ENCODE results near the gene RNMT. TPM values are rescaled to one million over a fixed set of nuclear protein-coding genes. Genes with fewer than 3 reads are reported as not detected.
A peak's percentile ranks its signal among the peaks of the same experiment; 100 is the strongest.
"Not testable (repeated sequence)": the region's sequence is repeated elsewhere in the genome, so short reads cannot be mapped to it uniquely, and the experiment has no call there.

Gene RNMT
- total RNA-seq, 2 experiments from 2014 or later = 43.7 to 45.3 TPM

DNA sequence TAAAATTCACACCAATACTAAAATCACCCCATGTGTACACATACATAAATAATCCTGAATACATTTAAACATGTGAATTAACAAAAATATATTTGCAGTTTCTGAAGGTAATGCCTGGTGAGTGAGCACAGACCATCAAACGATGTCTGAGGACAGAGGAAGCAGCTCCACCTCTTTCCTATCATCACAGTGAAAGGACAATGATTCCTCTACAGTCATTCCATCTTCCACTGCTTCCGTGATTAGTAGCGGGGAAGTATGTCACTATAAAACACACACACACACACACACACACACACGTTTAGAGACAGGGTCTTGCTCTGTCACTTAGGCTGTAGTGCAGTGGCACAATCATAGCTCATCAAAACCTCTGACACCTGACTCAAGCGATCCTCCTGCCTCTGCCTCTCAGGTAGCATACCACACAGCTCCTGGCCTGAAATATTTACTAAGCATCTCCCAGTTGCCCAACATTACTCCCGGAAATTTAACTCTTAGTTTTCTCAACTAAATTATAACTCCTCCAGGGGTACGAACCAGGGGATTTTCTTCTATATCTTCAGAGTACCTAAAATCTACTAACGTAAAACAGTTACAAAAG, 12.9 kb upstream of the RNMT start:
- H3K4me3 Mint-ChIP-seq = no peak overlapping the region
- H3K9me3 Mint-ChIP-seq = peaks cover 21% of the 10 kb centered on the region
- DNase-seq = no peak
- H3K27ac Mint-ChIP-seq = no peak overlapping the region
- peaks cover 35% of the 10 kb centered on the region for H3K36me3 Mint-ChIP-seq (ENCODE audit: low read depth)
- ChIA-PET POLR2A (no interaction called here), CTCF (no interaction called here)
- no peaks in the 10 kb centered on the region for H3K27me3 Mint-ChIP-seq
- H3K4me1 Mint-ChIP-seq = no peaks in the 10 kb centered on the region

DNA sequence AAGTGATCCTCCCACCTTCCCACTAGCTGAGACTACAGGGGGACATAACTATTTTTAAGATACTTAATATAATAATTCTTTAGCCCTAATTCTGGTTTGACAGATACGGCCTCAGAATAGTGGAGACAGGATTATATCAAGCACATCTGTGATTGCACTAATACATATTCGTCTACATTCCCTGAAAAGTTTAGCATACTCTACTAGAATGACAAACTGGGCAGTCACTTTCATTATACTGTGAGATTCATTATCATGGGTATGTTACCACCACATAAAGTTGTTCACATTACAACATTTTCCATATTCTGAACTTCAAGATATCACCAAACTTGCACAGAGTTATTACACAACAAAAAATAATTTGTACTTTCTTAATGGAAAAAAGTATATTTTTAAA, 11.1 kb upstream of the RNMT start:
- H3K27ac Mint-ChIP-seq = no peak overlapping the region
- no peak overlapping the region for H3K4me3 Mint-ChIP-seq
- no peaks in the 10 kb centered on the region for H3K27me3 Mint-ChIP-seq
- H3K36me3 Mint-ChIP-seq (ENCODE audit: low read depth) = peaks cover 33% of the 10 kb centered on the region
- ChIA-PET POLR2A (interaction anchor here (0.7 kb wide), 1 partner anchor 11 kb away, joined by 3 read pairs; the partner anchor contains the start of genes FAM210A and RNMT), CTCF (no interaction called here)
- H3K4me1 Mint-ChIP-seq = peaks cover 2% of the 10 kb centered on the region
- no peak for DNase-seq
- peaks cover 16% of the 10 kb centered on the region for H3K9me3 Mint-ChIP-seq

DNA sequence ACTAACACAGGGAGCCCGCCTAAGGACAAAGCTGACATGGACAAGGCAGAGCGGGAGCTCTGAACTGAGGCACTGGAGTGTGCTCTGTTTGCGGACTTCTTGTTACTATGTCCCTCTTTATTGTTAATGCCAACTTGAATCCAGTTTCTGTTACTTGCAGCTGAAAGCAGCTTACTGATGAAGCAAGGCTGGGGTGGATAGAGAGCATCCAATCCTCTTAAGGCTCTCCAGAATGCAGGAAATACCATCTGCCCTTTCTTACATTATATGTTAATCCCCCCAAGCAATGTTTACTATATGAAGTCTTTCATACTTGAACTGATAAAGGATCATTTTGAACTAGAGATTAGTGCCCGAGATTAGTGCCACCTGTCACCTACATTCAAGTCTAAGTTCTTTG, 9.6 kb upstream of the RNMT start:
- H3K9me3 Mint-ChIP-seq = peaks cover 9% of the 10 kb centered on the region
- H3K27me3 Mint-ChIP-seq = no peaks in the 10 kb centered on the region
- H3K4me1 Mint-ChIP-seq = peaks cover 6% of the 10 kb centered on the region
- peaks cover 31% of the 10 kb centered on the region for H3K36me3 Mint-ChIP-seq (ENCODE audit: low read depth)
- no peak for DNase-seq
- H3K4me3 Mint-ChIP-seq = no peak overlapping the region
- ChIA-PET POLR2A (no interaction called here), CTCF (no interaction called here)
- no peak overlapping the region for H3K27ac Mint-ChIP-seq

DNA sequence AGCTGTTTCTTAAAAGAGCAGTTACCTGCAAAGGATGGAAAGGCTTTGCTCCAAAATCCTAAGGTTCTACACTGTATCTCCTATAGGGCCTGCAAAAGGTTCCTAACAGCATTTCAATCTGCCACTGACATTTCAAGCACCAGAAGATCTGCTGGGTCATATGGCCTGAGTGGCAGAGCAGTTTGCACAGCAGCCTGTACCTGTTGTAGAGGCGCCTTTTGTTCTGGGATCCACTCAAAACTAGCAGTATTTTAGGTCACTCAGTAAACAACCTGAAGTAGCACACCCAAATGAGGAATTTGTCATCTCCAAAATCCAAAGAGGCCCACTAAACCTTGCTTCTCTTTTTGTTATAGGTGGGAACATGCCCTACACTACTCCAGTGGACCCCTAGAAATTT, 6.3 kb upstream of the RNMT start:
- Mint-ChIP-seq H3K27ac (no peak overlapping the region), H3K36me3 (ENCODE audit: low read depth) (peaks cover 44% of the 10 kb centered on the region), H3K4me3 (no peak overlapping the region), H3K27me3 (no peaks in the 10 kb centered on the region), H3K4me1 (peaks cover 25% of the 10 kb centered on the region), H3K9me3 (peaks cover 9% of the 10 kb centered on the region)
- ChIA-PET CTCF (no interaction called here), POLR2A (no interaction called here)
- no peak for DNase-seq

DNA sequence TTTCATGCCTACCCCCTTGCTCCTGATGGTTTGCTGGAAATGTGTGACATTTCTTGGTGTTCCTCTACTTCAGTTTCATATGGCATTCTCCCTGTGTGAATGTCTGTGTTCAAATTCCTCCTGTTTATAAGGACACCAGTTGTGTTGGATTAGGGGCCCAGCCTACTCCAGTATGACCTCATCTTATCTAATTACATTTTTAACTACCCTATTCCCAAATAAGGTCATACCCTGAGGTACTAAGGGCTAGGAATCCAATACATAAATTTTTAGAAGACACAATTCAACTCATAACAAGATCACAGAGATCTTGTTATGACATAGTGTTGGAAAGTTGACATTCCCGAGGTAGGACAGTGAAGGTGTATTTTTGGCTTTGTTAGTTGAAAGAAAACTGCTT, 5.6 kb upstream of the RNMT start:
- Mint-ChIP-seq H3K4me1 (peaks cover 32% of the 10 kb centered on the region), H3K4me3 (no peak overlapping the region), H3K27me3 (no peaks in the 10 kb centered on the region), H3K36me3 (ENCODE audit: low read depth) (peaks cover 49% of the 10 kb centered on the region), H3K9me3 (peaks cover 9% of the 10 kb centered on the region), H3K27ac (no peak overlapping the region)
- POLR2A ChIA-PET = no interaction called here
- CTCF ChIA-PET = no interaction called here
- no peak for DNase-seq

DNA sequence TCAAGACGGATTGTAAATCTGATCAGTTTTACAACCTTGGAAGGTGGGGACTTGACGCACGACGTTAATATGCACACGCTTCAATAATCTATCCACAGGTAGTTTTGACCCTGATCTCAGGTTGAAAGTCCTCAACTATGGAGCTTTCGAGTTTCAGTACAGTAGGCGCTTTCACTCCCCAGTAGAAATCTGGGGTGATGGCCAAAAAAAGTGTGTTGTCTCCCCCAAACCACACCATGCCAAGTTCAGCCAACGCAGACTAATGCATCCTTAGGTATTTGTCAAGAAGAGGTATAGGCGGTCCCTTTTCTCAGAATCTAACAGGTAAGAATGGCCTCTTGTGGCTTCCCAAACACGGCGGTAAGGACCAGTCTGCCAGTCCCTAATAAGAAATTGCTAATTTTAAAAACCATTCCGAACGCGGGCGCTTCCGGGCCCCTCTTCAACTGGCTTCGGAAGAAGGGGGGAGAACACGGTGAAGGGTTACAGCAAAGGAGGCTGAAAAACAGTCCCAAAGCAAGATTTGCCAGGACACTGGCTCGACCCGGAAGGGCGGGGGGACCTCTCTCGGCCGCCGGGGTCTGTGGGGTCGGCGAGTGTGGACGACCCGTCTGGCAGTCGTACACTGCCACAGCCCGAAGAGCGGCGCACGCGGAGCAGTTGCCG, 774 bp upstream of the RNMT start:
- ChIA-PET CTCF (interaction anchor here (1.0 kb wide), 1 partner anchor 117 kb away, joined by 3 read pairs; no protein-coding TSS in a partner anchor), POLR2A (interaction anchor here (0.6 to 1.8 kb wide), 5 partner anchors 10 to 288 kb away, joined by 3 to 16 read pairs (median 4); no protein-coding TSS in a partner anchor)
- Mint-ChIP-seq H3K4me3 (peak overlapping the region; percentile 72), H3K27me3 (no peaks in the 10 kb centered on the region), H3K4me1 (peaks cover 62% of the 10 kb centered on the region), H3K9me3 (no peaks in the 10 kb centered on the region), H3K36me3 (ENCODE audit: low read depth) (peaks cover 38% of the 10 kb centered on the region), H3K27ac (peak overlapping the region; percentile 88)
- DNase-seq = no peak

DNA sequence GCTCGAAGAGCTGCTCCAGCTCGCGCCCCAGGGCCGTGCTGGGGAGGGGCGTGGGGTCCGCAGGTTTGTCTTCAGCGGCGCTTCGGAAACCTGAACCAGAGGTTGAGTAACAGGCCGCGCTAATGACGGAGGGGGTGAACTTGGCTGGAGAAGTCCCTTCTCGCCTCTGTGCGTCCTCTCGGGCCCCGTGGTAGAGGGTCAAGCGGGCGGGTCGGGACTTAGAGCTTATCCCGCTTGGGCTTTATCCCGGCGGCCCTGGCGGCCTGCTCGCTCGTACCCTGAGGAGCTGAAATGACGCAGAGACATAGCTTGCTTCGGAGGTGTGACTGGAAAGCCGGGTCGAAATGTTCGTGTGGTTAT, 479 bp downstream of the RNMT start:
- H3K27me3 Mint-ChIP-seq = no peaks in the 10 kb centered on the region
- peak overlapping the region; percentile 88 for H3K27ac Mint-ChIP-seq
- H3K9me3 Mint-ChIP-seq = no peaks in the 10 kb centered on the region
- H3K4me1 Mint-ChIP-seq = peaks cover 64% of the 10 kb centered on the region
- POLR2A ChIA-PET = interaction anchor here (0.7 to 1.8 kb wide), 4 partner anchors 11 to 289 kb away, joined by 3 to 16 read pairs (median 6); no protein-coding TSS in a partner anchor
- peaks cover 38% of the 10 kb centered on the region for H3K36me3 Mint-ChIP-seq (ENCODE audit: low read depth)
- CTCF ChIA-PET = interaction anchor here (0.9 to 1.0 kb wide), 5 partner anchors 9 to 589 kb away, joined by 3 to 4 read pairs (median 3); no protein-coding TSS in a partner anchor
- H3K4me3 Mint-ChIP-seq = peak overlapping the region; percentile 72
- DNase-seq = peak; percentile 37

DNA sequence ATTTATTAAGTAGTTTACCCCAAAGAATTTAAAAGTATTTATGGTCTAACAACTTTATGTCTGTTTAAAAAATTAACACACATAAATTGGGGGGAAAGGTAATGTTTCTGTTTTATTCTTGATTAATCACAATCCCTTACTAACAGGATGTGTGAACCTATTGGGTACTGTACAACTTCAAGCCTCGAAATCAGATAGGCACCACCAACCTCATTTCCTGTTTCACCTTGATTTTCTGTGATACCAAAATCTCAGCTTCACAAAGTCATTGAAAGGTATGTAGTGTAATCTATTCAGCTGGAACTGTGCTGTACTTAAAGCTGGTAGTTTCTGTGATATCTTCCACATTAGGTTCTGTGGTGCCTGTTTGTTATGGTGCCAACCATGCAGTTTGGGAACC, 4.0 kb downstream of the RNMT start:
- CTCF ChIA-PET = interaction anchor here (0.9 kb wide), 1 partner anchor 13 kb away, joined by 3 read pairs; no protein-coding TSS in a partner anchor
- no peak for DNase-seq
- peaks cover 39% of the 10 kb centered on the region for H3K36me3 Mint-ChIP-seq (ENCODE audit: low read depth)

DNA sequence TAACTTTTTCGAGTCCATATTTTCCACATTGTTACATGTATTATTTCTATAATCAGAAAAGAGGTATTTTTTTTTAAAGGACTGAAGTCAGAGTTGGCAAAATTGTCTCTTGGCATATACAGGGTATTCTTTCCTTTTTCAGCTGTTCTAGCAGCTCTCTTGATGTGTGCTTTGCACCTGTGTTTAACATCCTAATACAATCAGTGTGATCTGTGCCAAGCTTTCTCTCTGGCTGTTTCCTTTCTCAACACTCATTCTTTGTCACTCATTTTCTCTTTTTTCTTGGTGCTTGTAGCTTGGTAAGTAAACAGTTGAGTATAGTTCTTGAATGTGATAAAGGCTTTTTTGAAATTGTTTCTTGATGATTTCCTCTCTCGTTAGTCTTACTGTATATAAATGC, 9.2 kb downstream of the RNMT start:
- DNase-seq = no peak
- no peak overlapping the region for H3K27ac Mint-ChIP-seq
- ChIA-PET CTCF (interaction anchor here (1.0 kb wide), 1 partner anchor 8 kb away, joined by 3 read pairs; no protein-coding TSS in a partner anchor), POLR2A (no interaction called here)
- no peaks in the 10 kb centered on the region for H3K9me3 Mint-ChIP-seq
- H3K27me3 Mint-ChIP-seq = no peaks in the 10 kb centered on the region
- peaks cover 5% of the 10 kb centered on the region for H3K4me1 Mint-ChIP-seq
- H3K36me3 Mint-ChIP-seq (ENCODE audit: low read depth) = peaks cover 59% of the 10 kb centered on the region
- H3K4me3 Mint-ChIP-seq = no peak overlapping the region

More for the DNA sequence above, 4.0 kb downstream of the RNMT start:
- peaks cover 41% of the 10 kb centered on the region for H3K4me1 Mint-ChIP-seq
- H3K27ac Mint-ChIP-seq = no peak overlapping the region
- no peaks in the 10 kb centered on the region for H3K9me3 Mint-ChIP-seq
- H3K27me3 Mint-ChIP-seq = no peaks in the 10 kb centered on the region
- POLR2A ChIA-PET = no interaction called here
- H3K4me3 Mint-ChIP-seq = no peak overlapping the region

DNA sequence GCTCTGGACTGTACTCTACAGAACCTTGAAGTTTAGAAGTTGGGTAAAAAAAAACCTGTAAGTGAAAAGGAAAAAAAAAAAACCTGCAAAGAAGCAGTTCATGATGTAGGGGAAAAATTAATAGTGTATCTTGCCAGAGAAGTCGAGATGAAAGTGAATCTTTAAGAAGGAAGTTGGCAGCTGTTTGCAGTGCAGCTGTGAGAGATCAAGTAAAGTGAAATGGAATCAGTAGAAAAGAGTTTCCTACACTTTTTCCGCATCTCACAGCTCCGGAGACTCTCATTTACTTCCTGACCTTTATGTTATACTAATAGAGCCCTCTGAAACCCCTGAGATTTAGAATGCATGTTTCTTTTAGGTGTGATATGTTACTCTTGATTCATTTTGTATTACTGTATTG, 19.2 kb downstream of the RNMT start:
- POLR2A ChIA-PET = no interaction called here
- Mint-ChIP-seq H3K4me3 (no peak overlapping the region), H3K9me3 (no peaks in the 10 kb centered on the region), H3K27ac (no peak overlapping the region), H3K36me3 (ENCODE audit: low read depth) (peaks cover 62% of the 10 kb centered on the region), H3K27me3 (no peaks in the 10 kb centered on the region), H3K4me1 (peaks cover 12% of the 10 kb centered on the region)
- DNase-seq = no peak
- CTCF ChIA-PET = no interaction called here

DNA sequence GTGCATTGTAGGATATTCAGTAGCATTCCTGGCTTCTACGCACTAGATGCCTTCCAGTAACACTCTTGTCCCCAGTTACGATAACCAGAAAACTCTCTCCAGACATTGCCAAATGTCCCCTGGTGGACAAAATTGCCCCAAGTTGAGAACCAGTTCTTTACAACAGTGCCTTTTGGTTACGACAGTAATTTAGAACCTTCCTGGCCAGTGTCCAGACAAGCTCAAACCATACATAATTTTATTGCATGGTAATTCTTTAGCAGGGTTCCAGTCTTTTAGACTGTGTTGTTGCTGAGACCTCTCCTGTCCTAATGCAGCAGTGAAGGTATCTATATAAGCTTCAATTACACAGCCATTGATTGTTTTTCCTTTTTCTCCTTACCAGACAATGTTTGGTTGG, 20.2 kb downstream of the RNMT start:
- Mint-ChIP-seq H3K27me3 (no peaks in the 10 kb centered on the region), H3K36me3 (ENCODE audit: low read depth) (peaks cover 68% of the 10 kb centered on the region), H3K9me3 (no peaks in the 10 kb centered on the region), H3K4me1 (peaks cover 12% of the 10 kb centered on the region), H3K4me3 (no peak overlapping the region), H3K27ac (no peak overlapping the region)
- CTCF ChIA-PET = no interaction called here
- POLR2A ChIA-PET = no interaction called here
- DNase-seq = no peak

DNA sequence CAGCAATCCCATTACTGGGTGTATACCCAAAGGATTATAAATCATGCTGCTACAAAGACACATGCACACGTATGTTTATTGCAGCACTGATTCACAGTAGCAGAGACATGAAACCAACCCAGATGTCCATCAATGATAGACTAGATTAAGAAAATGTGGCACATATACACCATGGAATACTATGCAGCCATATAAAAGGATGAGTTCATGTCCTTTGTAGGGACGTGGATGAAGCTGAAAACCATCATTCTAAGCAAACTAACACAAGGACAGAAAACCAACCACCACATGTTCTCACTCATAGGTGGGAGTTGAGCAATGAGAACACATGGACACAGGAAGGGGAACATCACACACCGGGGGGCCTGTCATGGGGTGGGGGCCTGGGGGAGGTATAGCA, 25.1 kb downstream of the RNMT start:
- H3K27me3 Mint-ChIP-seq, H3K9me3 Mint-ChIP-seq, POLR2A ChIA-PET, DNase-seq, H3K4me3 Mint-ChIP-seq, CTCF ChIA-PET, H3K4me1 Mint-ChIP-seq, H3K27ac Mint-ChIP-seq: not testable (repeated sequence)
- H3K36me3 Mint-ChIP-seq (ENCODE audit: low read depth) = peaks cover 81% of the 10 kb centered on the region

DNA sequence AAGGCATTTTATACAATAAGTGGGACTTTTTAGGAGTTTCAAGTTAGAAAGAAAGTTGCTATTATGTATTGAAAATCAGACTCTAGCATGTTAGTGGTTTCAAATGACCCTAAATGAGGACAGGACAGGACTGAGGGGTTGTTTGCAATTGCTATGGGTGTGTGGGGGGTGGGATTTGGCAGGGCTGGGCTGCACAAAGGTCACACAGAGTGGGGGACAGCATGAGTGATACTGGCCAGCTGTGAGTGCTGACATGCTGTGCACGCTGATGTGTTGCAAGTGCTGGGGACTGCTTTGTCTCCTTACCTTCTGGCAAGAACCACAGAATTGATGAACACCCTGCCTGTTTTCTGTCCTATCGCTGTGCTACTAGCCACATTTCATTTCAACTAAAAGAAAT, 29.8 kb downstream of the RNMT start:
- POLR2A ChIA-PET = no interaction called here
- Mint-ChIP-seq H3K4me3 (no peak overlapping the region), H3K27me3 (no peaks in the 10 kb centered on the region), H3K9me3 (no peaks in the 10 kb centered on the region), H3K4me1 (peaks cover 8% of the 10 kb centered on the region), H3K36me3 (ENCODE audit: low read depth) (peaks cover 87% of the 10 kb centered on the region), H3K27ac (no peak overlapping the region)
- no peak for DNase-seq
- CTCF ChIA-PET = no interaction called here

DNA sequence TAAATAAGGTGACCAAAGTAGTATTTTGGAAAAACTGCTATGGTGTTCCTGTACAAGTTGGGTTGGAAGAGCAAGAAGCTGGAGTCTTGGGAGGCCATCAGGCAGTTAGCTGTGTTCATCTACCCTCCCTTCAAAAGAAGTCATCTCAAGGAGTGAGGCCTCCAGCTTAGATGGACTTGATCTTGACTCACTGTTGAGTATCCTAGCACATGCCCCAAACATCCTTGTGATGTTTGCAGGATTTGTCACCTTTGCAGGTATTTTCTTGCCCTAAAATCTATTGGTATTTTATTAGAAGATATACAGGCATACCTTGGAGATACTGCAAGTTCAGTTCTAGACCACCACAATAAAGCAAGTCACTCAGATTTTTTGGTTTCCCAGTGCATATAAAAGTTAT, 30.2 kb downstream of the RNMT start:
- Mint-ChIP-seq H3K4me3 (no peak overlapping the region), H3K27me3 (no peaks in the 10 kb centered on the region), H3K27ac (no peak overlapping the region), H3K4me1 (peaks cover 8% of the 10 kb centered on the region), H3K36me3 (ENCODE audit: low read depth) (peaks cover 85% of the 10 kb centered on the region), H3K9me3 (no peaks in the 10 kb centered on the region)
- POLR2A ChIA-PET = no interaction called here
- DNase-seq = no peak
- CTCF ChIA-PET = no interaction called here
